ENCODE measurements around the gene COL4A2.

COL4A2 gene

GRCh38 chr13:110470272-110471009 is 163.4 kb downstream of the COL4A2 start:
- no peak overlapping the region for H3K27ac ChIP-seq (ENCODE audit: extremely low read depth, low read depth, low read length)
- H3K36me3 ChIP-seq (ENCODE audit: control insufficient read depth in 2 of 2, insufficient read depth in 1 of 2, low read length in 2 of 2), result peaks cover 0 to 33% of the 10 kb centered on the region in 2 experiments; a peak in 1 of 3 replicates
- no peaks in the 10 kb centered on the region for H3K4me1 ChIP-seq (ENCODE audit: control insufficient read depth, insufficient read depth, low read length)
- ChIA-PET CTCF (no interaction called here), POLR2A (no interaction called here)
- TF ChIP-seq ZNF266 (tag by site-specific recombination; IDR thresholded peaks at IDR 0.05; ENCODE audit: low read depth) (no peak), FEZF1 (tag by site-specific recombination; IDR thresholded peaks at IDR 0.05) (no peak), ZNF18 (tag by site-specific recombination; IDR thresholded peaks at IDR 0.05) (no peak), ZBTB7A (tag by site-specific recombination; IDR thresholded peaks at IDR 0.05; ENCODE audit: low read depth) (no peak), ZNF23 (tag by site-specific recombination; IDR thresholded peaks at IDR 0.05; ENCODE audit: borderline replicate concordance) (no peak), ZNF202 (tag by site-specific recombination; IDR thresholded peaks at IDR 0.05; ENCODE audit: borderline replicate concordance) (no peak), EGR2 (tag by site-specific recombination; IDR thresholded peaks at IDR 0.05; ENCODE audit: low read depth) (no peak), PRDM1 (tag by site-specific recombination; IDR thresholded peaks at IDR 0.05) (no peak), MYNN (tag by site-specific recombination; IDR thresholded peaks at IDR 0.05; ENCODE audit: borderline replicate concordance) (no peak)
- TF ChIP-seq, protein P1, sequence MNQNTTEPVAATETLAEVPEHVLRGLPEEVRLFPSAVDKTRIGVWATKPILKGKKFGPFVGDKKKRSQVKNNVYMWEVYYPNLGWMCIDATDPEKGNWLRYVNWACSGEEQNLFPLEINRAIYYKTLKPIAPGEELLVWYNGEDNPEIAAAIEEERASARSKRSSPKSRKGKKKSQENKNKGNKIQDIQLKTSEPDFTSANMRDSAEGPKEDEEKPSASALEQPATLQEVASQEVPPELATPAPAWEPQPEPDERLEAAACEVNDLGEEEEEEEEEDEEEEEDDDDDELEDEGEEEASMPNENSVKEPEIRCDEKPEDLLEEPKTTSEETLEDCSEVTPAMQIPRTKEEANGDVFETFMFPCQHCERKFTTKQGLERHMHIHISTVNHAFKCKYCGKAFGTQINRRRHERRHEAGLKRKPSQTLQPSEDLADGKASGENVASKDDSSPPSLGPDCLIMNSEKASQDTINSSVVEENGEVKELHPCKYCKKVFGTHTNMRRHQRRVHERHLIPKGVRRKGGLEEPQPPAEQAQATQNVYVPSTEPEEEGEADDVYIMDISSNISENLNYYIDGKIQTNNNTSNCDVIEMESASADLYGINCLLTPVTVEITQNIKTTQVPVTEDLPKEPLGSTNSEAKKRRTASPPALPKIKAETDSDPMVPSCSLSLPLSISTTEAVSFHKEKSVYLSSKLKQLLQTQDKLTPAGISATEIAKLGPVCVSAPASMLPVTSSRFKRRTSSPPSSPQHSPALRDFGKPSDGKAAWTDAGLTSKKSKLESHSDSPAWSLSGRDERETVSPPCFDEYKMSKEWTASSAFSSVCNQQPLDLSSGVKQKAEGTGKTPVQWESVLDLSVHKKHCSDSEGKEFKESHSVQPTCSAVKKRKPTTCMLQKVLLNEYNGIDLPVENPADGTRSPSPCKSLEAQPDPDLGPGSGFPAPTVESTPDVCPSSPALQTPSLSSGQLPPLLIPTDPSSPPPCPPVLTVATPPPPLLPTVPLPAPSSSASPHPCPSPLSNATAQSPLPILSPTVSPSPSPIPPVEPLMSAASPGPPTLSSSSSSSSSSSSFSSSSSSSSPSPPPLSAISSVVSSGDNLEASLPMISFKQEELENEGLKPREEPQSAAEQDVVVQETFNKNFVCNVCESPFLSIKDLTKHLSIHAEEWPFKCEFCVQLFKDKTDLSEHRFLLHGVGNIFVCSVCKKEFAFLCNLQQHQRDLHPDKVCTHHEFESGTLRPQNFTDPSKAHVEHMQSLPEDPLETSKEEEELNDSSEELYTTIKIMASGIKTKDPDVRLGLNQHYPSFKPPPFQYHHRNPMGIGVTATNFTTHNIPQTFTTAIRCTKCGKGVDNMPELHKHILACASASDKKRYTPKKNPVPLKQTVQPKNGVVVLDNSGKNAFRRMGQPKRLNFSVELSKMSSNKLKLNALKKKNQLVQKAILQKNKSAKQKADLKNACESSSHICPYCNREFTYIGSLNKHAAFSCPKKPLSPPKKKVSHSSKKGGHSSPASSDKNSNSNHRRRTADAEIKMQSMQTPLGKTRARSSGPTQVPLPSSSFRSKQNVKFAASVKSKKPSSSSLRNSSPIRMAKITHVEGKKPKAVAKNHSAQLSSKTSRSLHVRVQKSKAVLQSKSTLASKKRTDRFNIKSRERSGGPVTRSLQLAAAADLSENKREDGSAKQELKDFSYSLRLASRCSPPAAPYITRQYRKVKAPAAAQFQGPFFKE (tag by site-specific recombination; IDR thresholded peaks at IDR 0.05; ENCODE audit: borderline replicate concordance), result no peak
- H3K9me3 ChIP-seq (ENCODE audit: control insufficient read depth, insufficient read depth, low read depth, low read length), result no peaks in the 10 kb centered on the region
- no peak overlapping the region for H3K4me3 ChIP-seq (ENCODE audit: low read depth, low read length)

DNA sequence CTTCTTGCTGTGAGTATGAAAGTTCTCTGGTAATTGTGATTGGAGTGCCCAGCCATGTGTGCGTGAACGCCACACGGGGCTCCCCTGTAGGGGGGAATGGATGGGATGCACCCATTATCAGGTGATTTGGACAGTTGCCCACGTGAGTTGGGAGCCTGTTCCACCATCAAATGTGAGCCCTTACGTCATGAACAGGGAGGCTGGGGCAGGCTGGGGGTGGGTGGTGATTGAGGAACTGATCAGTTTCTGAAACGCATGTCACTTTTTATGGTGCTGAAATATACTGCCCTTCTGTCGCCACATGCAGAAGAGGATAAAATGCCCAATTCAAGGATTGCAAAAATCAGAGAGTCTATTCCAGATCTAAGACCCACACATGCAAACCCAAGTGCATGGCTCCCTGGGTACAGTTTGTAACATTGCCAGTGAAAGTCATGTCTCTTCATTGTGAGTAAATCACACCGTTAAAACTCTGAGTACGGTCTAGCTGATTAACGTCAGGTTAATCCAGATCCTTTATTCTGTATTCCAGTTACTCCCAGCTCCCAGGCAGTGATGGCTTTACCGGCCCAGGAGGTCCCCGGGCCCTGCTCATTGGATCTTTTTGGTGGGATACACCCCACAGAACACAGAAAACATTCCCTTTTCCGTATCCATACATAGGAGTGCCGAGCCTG is 164.2 kb downstream of the COL4A2 start:
- H3K27ac ChIP-seq (ENCODE audit: extremely low read depth, low read depth, low read length), result no peak overlapping the region
- CTCF ChIA-PET, result no interaction called here
- H3K9me3 ChIP-seq (ENCODE audit: control insufficient read depth, insufficient read depth, low read depth, low read length), result no peaks in the 10 kb centered on the region

More for the DNA sequence above, 164.2 kb downstream of the COL4A2 start:
- POLR2A ChIA-PET, result no interaction called here
- Histone ChIP-seq H3K4me3 (ENCODE audit: low read depth, low read length) (no peak overlapping the region), H3K36me3 (ENCODE audit: control insufficient read depth in 2 of 2, insufficient read depth in 1 of 2, low read length in 2 of 2) (peaks cover 0 to 30% of the 10 kb centered on the region in 2 experiments; a peak in 1 of 3 replicates), H3K4me1 (ENCODE audit: control insufficient read depth, insufficient read depth, low read length) (no peaks in the 10 kb centered on the region)
- TF ChIP-seq ZNF302 (tag by site-specific recombination; IDR thresholded peaks at IDR 0.05; ENCODE audit: low read depth), result no peak
- TF ChIP-seq PRDM10 (tag by site-specific recombination; IDR thresholded peaks at IDR 0.05), result 0 out of 2 replicates have a peak, but pooled peaks have one; percentile 21
